ENCODE measurements around the gene GRIP1. TPM values are rescaled to one million over a fixed set of nuclear protein-coding genes. Genes with fewer than 3 reads are reported as not detected.

Gene GRIP1
- total and polyA plus RNA-seq, 10 of the 15 experiments (the other 5 are each of a cell fraction or from before 2014, with no cell fraction given): 0.05 to 0.85 (median 0.50) TPM; not detected in 7

GRCh38 chr12:66693901-66694513 lies 15.1 kb upstream of the GRIP1 start:
- peak; percentile 97 for ATAC-seq
- no peaks in the 10 kb centered on the region for H3K9me3 ChIP-seq (replicated peaks; ENCODE audit: control insufficient read depth, insufficient read depth, low read length)
- no peaks in the 10 kb centered on the region for H4K20me1 ChIP-seq (ENCODE audit: control insufficient read depth, insufficient read depth)
- ChIA-PET SMC1A (ENCODE audit: uncharacterized antibody, unreplicated experiment) (interaction anchor here (1.2 to 3.7 kb wide), 4 partner anchors 9 to 549 kb away, joined by 3 to 14 read pairs (median 6); no protein-coding TSS in a partner anchor), CTCF (interaction anchor here (0.6 to 3.6 kb wide), 14 partner anchors 11 to 1388 kb away, joined by 3 to 42 read pairs (median 4); no protein-coding TSS in a partner anchor), RAD21 (ENCODE audit: unreplicated experiment) (interaction anchor here (2.1 kb wide), 1 partner anchor 424 kb away, joined by 11 read pairs; no protein-coding TSS in a partner anchor), POLR2A (no interaction called here)
- H3K4me2 ChIP-seq (ENCODE audit: control insufficient read depth, insufficient read depth): no peak overlapping the region
- H3K4me3 ChIP-seq: no peak overlapping the region
- WGBS (ENCODE audit: insufficient coverage, insufficient replicate concordance, low lambda C conversion rate, missing lambda C conversion rate): 0% methylated on average over 1 of the region's 1 CpG
- TF ChIP-seq CTCF (IDR thresholded peaks at IDR 0.05 in 2 of 3, conservative IDR thresholded peaks at IDR 0.05 in 1 of 3; ENCODE audit: control insufficient read depth in 2 of 3, extremely low read depth in 1 of 3, insufficient read depth in 1 of 3, low read depth in 3 of 3, low read length in 3 of 3): peak; percentile 54 to 67 (median 61); a peak in 5 of 6 replicates
- TF ChIP-seq SMC3 (IDR thresholded peaks at IDR 0.05; ENCODE audit: borderline replicate concordance, low read length): peak; percentile 70; the same call in 1 of the 2 replicates
- peak; percentile 93 for TF ChIP-seq RAD21 (IDR thresholded peaks at IDR 0.05; ENCODE audit: insufficient read depth, low read depth, low read length)
- 0 out of 2 replicates have a peak, but pooled peaks have one; percentile 51 for TF ChIP-seq CBX5 (IDR thresholded peaks at IDR 0.05; ENCODE audit: low read depth)
- no peak for TF ChIP-seq SP1 (IDR thresholded peaks at IDR 0.05; ENCODE audit: low read depth, low read length)
- no peak overlapping the region for H2AFZ ChIP-seq (ENCODE audit: control insufficient read depth, low read depth, low read length)
- H3K9ac ChIP-seq (ENCODE audit: control insufficient read depth, insufficient read depth, low read length): no peak overlapping the region
- FAIRE-seq: peak; percentile 84
- H3K36me3 ChIP-seq (ENCODE audit: control insufficient read depth in 2 of 2, insufficient read depth in 2 of 2, low read length in 1 of 2): no peaks in the 10 kb centered on the region
- H3K27me3 ChIP-seq (replicated peaks in 1 of 2; ENCODE audit: control insufficient read depth in 2 of 2, insufficient read depth in 2 of 2, low read length in 1 of 2): no peaks in the 10 kb centered on the region
- DNase-seq (ENCODE audit: low read depth, low spot score): peak; percentile 23
- no TSS peak for BruUV-seq (replicated peaks)
- no peaks in the 10 kb centered on the region for H3K79me2 ChIP-seq (ENCODE audit: control insufficient read depth, insufficient read depth, low read length)
- H3K27ac ChIP-seq (ENCODE audit: control insufficient read depth, insufficient read depth): no peak overlapping the region
- H3K4me1 ChIP-seq (ENCODE audit: control insufficient read depth, insufficient read depth, low read length): peaks cover 5% of the 10 kb centered on the region; the same call in 1 of the 2 replicates
- intact Hi-C loops (cut with micrococcal nuclease; ENCODE audit: unreplicated experiment) (loop anchor here (1.0 to 10.0 kb wide), 5 partner anchors 289 to 1389 kb away; no protein-coding TSS in a partner anchor), in situ Hi-C loops (cut with MboI) (no loop called here)

All from GM12878 (cell line).